HL-60 (cell line): ENCODE data around the gene GLMP.

ENCODE experiments used
- POLR2AphosphoS5 ChIP-seq: IDR thresholded peaks from 2 replicates; pipeline ENCODE4 v1.6.1; 2012; ENCODE audit warnings: low read depth
- REST ChIP-seq: IDR thresholded peaks from 2 replicates; pipeline ENCODE4 v1.6.1; 2012; ENCODE audit warnings: low read depth; ENCODE audit not compliant: insufficient replicate concordance
- SPI1 ChIP-seq: IDR thresholded peaks from 2 replicates; pipeline ENCODE4 v1.6.1; 2012; ENCODE audit warnings: low read depth, mild to moderate bottlenecking, borderline replicate concordance
- TF ChIP-seq, protein P1 (sequence below): IDR thresholded peaks from one replicate; pipeline ENCODE4 v1.5.1; 2011; ENCODE audit warnings: low read length, control low read depth, inconsistent platforms; ENCODE audit not compliant: insufficient read depth

DNA sequence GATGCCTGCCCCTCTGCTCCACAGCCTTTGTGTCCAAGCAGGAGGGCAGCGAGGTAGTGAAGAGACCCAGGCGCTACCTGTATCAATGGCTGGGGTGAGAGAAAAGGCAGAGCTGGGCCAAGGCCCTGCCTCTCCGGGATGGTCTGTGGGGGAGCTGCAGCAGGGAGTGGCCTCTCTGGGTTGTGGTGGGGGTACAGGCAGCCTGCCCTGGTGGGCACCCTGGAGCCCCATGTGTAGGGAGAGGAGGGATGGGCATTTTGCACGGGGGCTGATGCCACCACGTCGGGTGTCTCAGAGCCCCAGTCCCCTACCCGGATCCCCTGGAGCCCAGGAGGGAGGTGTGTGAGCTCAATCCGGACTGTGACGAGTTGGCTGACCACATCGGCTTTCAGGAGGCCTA, 52.7 kb downstream of the GLMP start:
- TF ChIP-seq, protein P1, sequence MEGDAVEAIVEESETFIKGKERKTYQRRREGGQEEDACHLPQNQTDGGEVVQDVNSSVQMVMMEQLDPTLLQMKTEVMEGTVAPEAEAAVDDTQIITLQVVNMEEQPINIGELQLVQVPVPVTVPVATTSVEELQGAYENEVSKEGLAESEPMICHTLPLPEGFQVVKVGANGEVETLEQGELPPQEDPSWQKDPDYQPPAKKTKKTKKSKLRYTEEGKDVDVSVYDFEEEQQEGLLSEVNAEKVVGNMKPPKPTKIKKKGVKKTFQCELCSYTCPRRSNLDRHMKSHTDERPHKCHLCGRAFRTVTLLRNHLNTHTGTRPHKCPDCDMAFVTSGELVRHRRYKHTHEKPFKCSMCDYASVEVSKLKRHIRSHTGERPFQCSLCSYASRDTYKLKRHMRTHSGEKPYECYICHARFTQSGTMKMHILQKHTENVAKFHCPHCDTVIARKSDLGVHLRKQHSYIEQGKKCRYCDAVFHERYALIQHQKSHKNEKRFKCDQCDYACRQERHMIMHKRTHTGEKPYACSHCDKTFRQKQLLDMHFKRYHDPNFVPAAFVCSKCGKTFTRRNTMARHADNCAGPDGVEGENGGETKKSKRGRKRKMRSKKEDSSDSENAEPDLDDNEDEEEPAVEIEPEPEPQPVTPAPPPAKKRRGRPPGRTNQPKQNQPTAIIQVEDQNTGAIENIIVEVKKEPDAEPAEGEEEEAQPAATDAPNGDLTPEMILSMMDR = no peak
- no peak for TF ChIP-seq POLR2AphosphoS5
- no peak for TF ChIP-seq SPI1
- TF ChIP-seq REST = no peak
